ENCODE data around the gene MRGPRD.

DNA sequence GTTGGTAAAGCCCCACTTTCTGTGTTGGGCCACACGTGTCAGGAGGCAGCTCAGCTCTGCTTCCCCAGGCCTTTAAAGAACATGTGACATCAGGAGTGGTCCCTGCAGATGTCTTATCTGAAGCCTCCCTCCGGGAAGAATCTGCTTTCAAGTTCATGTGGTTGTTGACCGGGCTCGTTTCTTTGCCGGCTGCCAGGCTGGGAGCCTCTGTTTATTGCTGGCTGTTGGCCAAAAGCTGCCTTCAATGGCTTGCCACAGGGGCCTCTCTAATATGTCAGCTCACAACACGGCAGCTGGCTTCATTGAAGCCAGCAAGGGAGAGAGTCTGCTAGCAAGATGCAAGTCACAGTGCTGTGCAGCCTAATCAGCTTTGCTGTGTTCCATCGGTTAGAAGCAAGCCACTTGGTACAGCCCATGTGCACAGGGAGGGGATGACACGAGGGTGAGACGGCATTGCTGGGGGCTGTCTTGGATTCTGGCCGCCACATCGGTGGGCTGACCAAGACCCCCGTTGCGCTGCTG is 17.7 kb upstream of the MRGPRD start:
- TF ChIP-seq, protein P1, sequence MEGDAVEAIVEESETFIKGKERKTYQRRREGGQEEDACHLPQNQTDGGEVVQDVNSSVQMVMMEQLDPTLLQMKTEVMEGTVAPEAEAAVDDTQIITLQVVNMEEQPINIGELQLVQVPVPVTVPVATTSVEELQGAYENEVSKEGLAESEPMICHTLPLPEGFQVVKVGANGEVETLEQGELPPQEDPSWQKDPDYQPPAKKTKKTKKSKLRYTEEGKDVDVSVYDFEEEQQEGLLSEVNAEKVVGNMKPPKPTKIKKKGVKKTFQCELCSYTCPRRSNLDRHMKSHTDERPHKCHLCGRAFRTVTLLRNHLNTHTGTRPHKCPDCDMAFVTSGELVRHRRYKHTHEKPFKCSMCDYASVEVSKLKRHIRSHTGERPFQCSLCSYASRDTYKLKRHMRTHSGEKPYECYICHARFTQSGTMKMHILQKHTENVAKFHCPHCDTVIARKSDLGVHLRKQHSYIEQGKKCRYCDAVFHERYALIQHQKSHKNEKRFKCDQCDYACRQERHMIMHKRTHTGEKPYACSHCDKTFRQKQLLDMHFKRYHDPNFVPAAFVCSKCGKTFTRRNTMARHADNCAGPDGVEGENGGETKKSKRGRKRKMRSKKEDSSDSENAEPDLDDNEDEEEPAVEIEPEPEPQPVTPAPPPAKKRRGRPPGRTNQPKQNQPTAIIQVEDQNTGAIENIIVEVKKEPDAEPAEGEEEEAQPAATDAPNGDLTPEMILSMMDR (IDR thresholded peaks at IDR 0.05) = no peak
- TF ChIP-seq EZH2 (IDR thresholded peaks at IDR 0.05) (no peak), EZH2phosphoT487 (IDR thresholded peaks at IDR 0.05) (no peak)

All from neural progenitor cell (in vitro differentiated cells).